Cerebellar nuclear complex (tissue), 1 donor: ENCODE measurements around the gene GPRC5B.

Source experiments
- DNase-seq, 2 experiments: peaks; one replicate each; lab custom pipeline; 2025; lab: John Stamatoyannopoulos, UW

Gene GPRC5B

DNA sequence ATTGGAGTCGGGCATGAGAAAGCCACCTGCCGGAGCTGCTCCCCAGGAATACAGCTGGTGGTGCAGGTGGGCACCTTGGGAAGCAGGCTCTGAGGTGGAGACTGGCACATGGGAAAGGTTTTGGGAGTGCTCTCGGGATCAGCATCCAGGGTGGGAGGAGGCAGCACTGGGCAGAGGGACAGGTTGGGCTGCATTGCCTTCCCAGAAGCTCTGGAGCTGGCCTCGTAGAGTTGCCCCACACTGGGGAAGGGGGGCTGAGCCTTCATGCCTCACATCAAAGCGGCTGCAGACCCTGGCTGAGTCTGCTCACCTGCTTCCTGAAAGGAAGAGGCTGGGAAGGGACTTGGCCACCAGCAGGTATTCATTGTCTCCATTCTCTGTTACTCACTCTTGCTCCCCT is 13.5 kb upstream of the GPRC5B start:
- no peak for DNase-seq

DNA sequence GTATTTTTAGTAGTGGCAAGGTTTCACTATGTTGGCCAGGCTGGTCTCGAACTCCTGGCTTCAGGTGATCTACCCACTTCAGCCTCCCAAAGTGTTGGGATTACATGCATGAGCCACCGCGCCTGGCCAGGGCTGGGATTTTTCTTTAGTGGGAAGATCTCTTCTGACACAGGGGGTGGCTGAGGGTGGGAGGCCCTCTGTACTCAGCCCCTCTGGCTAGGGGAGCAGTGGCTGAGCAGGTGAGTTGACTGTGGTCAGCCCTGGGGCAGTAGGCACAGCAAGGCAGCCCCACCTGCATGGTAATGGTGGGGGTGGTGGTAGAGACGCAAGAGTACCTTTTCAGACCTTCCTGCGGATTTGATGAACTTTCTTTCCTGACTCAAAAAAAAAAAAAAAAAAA is 12.3 kb upstream of the GPRC5B start:
- DNase-seq, result no peak

DNA sequence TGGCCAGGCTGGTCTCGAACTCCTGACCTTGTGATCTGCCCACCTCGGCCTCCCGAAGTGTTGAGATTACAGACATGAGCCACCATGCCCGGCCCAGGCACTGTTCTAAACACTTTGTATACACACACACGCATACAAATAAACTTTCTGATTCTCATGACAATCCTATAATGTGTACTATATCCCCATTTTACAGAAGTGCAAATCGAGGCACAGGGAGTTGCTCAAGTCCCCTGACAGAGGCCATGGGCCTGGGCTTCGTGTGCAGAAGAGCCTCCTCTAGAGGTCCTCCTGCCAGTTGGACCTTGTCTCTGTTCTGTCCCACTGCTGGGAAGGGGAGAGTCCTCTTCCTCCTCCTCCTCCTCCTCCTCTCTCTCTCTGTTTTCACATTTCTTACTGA is 9.9 kb upstream of the GPRC5B start:
- no peak for DNase-seq

DNA sequence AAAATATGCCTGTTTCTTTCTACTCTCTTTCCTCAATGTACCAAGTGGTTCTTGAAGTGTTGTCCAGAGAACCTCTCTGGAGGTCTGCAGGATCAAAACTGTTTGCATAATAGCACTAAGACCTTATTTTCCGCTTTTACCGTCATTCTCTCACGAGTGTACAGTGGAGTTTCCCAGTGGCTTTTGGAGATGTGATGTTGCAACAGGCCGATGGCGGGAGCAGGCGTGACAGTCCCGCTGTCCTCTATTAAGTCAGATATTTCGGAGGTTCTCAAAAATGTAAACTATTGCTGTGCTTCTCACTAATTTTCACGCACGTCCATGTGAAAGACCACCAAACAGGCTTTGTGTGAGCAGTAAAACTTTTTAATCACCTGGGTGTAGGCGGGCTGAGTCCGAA is 8.3 kb upstream of the GPRC5B start:
- no peak for DNase-seq

DNA sequence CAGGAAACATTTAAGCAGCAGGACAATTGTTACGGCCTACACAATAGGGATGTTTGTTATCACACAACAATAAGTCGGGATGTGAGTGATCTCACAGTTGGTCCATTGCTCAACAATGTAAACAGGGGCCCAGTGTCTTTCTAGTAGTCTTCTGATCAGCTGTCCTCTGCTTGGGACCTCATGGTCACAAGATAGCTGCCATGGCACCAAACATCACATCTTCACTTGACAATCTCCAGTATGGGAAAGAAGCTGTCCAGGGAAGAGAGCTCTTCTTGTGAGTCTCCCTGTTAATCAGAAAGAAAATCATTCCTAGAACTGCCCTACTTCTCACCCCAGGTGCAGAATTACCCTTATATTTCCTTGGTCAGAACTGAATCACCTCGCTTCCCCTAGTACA is 6.3 kb upstream of the GPRC5B start:
- DNase-seq, result no peak

DNA sequence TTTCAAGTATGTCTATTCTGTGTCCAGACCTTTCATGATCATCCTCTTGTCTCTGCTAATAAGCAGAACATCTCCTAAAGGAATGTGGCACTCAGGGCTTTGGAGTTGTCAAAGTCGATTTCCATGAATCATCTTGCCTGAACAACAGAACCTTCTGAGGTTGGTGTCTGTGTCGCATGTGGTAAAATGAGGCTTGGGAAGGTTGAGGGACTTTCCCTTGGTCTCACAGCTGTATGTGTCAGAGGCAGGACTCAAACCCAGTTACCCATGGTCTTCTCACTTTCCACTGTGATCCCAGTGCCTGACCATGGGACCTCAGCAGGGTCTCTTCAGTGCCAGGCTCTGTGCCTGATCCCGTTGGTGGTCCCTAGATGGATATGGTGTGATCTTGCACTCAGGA is 4.2 kb upstream of the GPRC5B start:
- DNase-seq, result no peak

DNA sequence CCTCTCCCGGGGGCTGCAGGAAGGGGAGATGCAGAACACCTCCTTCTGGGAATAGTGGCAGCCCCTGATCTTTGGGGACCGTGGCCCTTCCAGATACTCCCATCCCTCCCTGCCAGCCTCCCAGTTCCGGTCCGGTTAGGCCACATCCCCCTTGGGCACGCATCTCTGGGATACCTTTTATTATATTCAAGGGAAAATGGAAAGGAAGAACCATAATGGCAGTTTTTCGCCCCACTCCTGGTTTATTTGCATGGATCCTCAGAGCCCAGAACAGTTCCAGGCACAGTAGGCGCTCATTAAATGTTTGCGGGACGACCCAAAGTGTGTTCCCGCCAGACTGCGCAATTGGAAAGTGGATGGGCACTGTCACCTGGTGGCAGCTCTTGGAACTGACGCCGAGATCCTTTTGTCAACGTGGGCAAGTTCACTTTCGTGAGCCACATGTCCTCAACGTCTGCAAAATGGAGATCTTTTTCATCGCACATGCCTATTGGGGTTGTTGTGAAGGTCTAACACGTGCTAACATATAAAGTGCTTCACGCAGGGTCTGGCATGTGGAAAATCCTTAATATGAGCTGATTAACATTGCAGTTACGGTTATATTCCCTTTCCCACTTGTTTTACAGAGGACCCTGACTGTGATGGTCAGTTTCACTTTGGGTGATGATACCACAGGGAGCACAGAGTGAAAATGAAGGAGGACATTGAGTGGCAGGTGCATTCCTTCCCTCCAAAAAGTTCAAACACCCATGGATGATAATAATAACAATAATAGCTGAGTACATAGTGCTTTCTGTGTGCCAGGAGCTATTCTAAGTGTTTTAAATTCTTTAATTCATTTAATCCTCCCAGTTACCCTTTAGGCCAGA is 1.7 kb upstream of the GPRC5B start:
- peak in 1 of 2 experiments; percentile 59 for DNase-seq

DNA sequence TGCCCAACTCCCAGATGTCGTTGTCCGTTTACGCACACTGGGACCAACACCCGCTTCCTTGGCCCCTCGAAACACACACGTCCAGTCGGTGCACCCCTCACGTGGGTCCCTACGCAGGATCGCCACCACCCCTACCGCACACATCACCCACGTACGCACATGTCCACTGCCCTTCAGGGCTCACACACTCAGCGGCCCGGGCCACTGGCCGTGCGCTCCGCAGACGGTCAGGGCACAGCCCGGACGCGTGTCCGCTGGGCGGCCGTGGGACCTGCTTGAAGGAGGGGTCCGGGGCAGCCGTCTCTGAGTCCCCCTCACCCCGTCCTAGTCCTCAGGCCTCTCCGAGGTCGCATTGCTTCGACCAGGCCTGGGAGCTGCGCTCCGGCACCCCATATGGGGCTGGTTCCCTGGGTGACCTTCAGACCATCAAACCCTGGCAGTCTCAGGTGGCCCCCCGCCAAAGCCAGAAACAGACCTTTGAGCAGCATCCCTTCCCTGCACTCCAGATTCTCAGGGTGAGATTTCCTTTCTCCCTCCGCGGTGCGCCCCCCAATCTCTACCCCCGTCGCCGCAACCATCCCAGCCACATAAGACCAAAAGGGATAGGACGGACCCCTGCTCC is 914 bp upstream of the GPRC5B start:
- DNase-seq, result no peak

DNA sequence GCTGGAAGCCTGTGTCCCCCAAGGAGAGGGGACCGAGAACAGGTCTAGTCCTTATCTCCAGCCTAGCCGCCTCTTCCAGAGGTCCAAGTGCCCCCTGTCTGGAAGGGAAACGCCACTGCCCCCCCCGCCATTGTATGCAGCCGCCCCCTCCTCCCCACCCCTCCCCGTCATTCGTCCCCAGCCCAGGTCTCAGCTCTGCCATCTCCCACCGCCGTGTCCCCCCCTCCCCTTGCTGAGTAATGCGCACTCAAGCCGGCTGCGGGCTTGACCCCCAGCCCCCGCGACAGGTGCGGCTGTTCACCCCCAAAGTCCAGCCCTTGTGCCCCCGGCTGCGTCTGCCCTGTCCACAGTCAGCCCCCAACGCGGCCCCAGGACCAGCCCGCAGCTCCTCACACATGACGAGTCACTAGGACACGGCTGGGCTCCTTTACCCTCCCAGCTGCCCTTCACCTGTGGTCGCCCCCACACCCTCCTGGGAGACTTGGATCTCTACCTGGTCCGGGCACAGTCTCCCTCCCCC is 622 bp downstream of the GPRC5B start:
- no peak for DNase-seq

DNA sequence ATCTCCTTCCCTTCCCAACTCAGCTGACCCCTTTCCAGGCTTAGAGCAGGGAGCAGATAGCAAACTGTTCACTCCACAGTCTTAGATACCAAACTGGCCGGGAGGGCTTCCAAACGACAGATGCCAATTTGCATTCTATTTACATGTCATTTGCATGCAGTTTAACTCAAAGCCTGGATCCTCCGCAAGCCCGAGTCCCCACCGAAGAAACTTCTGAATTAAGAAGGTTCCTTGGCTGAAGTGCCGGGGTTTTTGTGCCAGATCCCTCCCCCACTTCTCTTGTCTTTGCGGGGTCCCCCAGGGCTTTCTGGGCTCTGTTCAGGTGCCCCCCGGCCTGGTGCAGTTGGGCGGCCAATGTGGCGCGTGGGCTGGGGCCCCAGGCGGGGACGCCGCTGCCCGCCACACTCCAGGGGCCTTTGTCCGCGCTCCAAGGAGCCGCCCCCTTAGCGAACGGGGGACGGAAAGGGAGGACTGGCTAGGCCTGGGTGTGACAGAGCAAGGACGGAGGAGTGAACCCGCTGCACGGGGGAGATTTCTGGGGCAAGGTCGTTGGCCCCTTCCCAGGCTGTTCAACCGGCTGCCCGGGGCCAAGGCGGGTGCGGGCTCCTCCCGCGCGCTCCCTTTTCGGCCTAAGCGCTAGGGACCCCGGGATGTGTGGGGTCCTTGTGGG is 1.2 kb downstream of the GPRC5B start:
- peak in 1 of 2 experiments; percentile 38 for DNase-seq

DNA sequence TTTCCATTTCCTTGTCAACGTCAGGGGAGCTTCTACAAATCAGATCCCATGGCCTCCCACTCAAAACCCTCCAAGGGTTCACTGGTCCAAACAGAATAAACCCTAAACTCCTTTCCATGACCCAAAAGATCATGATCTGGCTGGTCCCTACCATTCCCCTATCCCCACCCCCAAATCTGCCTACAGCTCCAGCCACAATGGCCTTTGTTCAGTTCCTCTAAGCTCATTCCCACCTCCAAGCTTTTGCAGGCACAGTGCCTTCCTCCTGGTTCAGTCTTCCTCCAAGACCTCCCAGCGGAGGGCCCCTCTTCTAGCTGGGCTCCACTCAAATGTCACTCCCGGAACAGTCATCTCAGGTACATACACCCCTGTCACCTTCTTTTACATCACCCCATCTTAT is 2.0 kb downstream of the GPRC5B start:
- no peak for DNase-seq

DNA sequence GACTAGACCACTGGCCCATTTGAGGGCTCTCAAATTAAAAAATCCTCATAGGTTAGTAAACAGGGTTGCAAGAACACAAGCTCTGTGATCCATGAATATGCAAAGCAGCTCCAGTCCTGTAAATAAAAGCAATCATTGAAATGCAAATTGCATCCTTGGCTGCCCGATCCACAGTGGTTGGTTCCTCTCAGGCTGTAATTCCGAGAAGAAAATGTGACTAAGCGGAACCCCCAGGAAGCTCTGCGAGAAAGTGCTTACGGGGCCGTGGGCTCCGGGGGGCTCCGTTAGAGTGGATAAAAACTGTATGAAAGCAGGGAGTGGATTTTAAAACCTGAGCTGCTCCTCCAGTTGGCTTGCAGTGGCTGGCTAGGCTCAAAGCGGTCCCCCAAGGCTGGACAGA is 2.5 kb downstream of the GPRC5B start:
- DNase-seq, result no peak

DNA sequence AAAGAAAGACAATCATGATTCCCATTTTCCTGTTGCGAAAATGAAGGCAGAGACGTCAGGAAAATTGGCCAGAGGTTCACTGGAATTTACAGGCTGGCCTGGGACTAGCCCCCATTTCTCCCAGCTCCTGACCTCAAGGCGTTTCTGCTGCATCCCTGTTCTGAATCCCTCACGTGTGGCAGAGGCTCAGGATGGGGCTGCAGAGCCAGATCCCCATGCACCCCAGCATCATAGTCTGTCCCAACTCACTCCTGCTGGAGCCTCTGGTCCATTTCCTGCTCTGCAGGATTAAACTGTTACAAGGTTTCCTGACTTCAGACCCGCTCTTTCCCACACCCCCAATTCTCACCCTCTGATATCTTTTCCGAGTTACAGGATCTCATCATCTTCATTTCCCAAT is 2.9 kb downstream of the GPRC5B start:
- DNase-seq, result no peak

DNA sequence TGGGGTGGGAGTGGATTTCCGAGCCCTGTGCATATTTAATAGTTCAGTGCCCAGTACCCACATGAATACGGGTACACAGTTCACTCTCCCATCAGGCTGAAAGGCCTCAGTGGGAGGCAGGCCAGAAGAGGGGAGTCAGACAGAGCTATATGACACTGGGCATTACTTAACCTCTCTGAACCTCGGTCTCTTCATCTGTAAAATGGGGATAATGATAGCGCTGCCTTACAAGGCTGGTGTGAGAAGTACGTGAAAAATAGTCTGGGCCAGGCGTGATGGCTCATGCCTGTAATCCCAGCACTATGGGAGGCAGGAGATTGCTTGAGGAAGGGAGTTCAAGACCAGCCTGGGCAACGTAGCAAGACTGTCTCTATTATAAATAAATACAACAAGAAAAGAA is 3.6 kb downstream of the GPRC5B start:
- no peak for DNase-seq

DNA sequence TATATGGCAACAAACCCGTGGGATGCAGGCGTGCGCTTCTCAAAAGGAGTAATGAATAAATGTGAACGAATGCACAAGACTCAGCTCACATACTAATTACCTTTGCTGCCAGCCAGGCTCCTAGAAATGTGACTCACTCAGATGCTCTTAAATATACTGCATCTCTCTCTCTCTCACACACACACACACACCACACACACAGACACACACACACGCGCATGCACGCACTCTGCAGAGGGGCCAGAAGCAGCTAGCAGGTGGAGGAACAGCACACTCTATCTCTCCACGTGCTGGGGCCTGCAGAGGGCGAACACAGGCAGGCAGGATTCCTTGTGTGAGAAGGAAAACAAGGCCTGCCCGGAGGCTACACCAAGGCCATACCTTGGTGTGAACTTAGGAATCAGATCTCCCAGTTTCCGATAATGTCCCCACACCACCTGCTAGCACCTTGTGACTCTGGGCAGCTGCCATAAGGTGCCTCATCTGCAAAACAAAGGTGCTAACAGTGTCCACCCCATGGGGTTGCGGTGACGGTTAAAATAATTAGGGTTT is 5.3 kb downstream of the GPRC5B start:
- DNase-seq, result no peak

DNA sequence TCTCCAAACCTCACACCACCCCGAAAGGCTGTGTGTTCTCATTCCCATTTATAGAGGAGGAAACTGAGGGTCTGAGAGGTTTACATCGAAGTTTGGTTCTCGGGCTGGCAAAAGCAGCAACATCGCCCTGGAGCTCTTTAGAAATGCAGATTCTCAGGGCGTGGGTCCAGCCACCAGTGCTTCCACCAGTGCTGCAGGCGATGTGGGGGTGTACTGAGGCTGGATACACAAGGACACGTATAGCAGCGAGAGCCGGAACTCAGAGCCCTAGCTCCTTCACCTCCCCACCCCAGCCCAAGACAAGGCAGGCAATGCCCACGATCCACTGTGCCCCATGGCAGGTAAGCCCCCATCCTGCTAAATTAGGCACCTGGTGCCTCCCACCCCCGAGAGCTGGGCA is 5.9 kb downstream of the GPRC5B start:
- no peak for DNase-seq

DNA sequence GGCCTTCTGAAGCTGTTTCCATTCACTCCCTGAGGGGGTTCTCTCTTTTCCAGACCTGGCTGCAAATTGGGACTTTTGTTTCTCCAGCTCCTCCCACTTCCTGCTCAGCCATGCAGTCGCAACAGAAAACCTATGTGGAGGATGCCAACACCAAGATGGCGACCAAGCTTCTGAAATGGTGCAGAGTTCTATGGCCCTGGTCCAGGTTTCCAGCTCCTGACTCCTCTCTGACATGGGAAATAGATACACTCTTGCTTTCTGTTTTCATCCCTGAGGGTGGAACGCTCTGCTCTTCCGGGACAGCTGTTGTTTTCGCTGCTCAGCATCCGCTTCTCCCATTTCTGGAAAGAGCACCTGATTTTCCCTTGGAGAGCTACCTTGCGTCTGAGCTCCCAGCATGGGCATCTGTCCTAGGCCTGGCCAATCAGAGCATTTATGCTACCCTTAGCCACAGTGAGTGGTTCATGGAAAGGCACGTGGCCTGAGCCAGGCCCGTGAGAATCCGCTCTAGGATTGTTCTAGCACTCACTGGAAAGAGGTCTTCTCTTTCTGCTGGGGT is 8.1 kb downstream of the GPRC5B start:
- DNase-seq, result no peak

DNA sequence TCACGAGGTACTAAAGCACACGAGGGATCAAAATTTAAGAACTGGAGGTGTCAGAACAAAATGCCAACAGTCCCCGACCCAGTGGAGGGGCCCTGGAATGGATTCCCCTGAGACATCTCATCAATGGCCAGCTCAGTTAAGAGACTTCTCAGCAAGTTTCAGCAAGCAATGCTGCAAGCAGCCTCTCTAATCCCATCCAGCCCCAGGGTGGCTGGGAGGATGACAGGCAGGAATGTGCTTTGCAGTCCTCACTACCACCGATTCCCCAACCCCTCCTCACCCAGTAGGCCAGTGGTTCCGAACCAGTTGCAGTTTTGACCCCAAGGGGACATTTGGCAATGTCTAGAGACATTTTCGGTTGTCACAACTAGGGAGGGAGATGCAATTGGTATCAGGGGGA is 8.7 kb downstream of the GPRC5B start:
- DNase-seq, result no peak

DNA sequence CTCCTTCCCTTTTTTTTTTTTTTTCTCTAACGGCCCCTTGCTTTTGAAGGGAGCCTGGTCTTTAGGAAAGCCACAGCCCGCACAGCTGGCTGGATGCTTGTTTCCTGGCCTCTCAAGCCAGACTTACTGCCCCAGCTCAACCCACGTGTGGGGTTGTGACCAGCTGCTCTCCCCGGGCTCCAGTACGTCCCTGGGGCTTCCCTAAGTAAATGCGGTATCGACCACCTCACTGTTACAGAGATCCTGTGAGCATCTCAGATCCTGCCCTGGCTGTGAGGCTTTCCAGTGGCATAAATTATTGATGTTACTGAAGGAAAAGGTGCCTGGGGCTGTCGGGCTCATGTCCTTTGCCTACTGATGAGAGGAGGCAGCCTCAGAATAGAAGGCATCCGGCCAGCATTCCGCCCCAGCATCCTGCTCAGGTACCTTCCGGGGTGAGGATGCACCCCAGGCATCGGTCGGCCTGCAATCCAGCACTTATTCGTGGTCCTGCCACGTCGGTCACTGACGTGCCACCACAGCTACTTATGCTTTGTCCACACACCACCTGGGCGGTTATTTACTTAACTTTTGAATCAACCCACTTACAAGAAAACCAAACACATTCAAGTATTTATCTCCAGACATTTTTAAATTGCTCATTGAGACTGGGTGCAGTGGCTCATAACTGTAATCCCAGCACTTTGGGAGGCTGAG is 9.6 kb downstream of the GPRC5B start:
- DNase-seq, result no peak

DNA sequence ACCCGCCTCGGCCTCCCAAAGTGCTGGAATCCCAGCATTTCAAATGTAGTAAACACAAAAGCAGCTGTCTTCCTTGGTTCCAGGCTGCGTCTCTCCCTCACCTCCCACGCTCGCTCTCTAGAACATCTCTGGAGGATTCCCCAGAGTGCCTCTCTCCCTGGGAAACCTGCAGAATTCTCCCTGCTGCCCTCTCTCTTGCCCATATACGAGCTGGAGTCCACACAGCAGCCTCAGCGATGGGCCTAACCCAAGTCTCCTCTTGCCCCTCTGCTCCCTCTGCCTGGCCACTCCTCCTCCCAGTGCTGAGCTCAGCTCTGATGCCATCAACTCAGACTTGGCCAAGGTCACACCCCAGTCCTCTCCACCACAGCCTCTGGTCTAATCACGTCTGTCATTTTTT is 10.6 kb downstream of the GPRC5B start:
- DNase-seq, result no peak

DNA sequence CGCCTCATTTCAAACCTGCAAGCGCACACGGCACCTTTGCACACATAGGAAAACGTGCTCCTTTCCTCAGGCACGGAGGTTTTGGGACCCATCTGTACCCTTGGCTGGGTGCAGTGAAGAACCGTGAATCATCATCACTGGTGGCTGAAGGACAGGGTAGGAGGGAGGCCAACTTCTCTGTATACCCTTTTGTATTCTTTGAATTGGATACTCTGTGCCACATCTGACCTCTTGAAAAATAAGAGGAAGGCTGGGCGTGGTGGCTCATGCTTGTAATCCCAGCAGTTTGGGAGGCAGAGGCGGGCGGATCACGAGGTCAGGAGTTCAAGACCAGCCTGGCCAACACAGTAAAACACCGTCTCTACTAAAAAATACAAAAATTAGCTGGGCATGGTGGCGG is 11.7 kb downstream of the GPRC5B start:
- no peak for DNase-seq
